GM06990 (cell line): ENCODE results near the gene CPPED1.

Source experiments
- DNase-seq: peaks from one replicate; pipeline ENCODE4 v3.0.0-alpha.2; 2011; ENCODE audit not compliant: insufficient read length; ENCODE audit errors: extremely low read depth
- H3K27me3 ChIP-seq: replicated peaks from 2 replicates; pipeline ENCODE4 v1.6.0; 2011; ENCODE audit warnings: low read length; ENCODE audit not compliant: control insufficient read depth, insufficient read depth
- H3K36me3 ChIP-seq: 2 replicates; pipeline ENCODE4 v1.5.1; 2011; ENCODE audit warnings: low read length; ENCODE audit not compliant: control insufficient read depth, insufficient read depth
- H3K4me3 ChIP-seq: replicated peaks from 2 replicates; pipeline ENCODE4 v1.5.1; 2011; ENCODE audit warnings: low read depth, mild to moderate bottlenecking, control low read depth, low read length
- TF ChIP-seq, protein P1 (sequence below): IDR thresholded peaks from 2 replicates; pipeline ENCODE4 v1.5.1; 2011; ENCODE audit warnings: low read length, control low read depth, mild to moderate bottlenecking, inconsistent platforms; ENCODE audit not compliant: insufficient read depth, poor library complexity, severe bottlenecking

CPPED1 gene

DNA sequence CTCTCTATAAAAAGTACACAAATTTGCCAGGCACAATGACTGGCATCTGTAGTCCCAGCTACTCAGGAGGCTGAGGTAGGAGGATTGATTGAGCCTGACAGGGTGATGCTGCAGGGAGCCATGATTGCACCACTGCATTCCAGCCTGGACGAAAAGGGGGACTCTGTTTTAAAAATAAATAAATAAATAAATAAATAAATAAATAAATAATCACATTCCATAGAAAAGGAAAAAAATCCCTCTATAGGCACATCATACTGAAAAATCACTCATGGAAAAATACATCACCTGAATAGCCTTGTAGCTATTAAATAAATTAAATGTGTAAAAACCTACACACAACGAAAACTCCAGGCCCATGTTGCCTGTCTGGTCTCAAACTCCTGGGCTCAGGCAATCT is 56.4 kb downstream of the CPPED1 start:
- no peak for DNase-seq
- no peaks in the 10 kb centered on the region for H3K36me3 ChIP-seq
- TF ChIP-seq, protein P1, sequence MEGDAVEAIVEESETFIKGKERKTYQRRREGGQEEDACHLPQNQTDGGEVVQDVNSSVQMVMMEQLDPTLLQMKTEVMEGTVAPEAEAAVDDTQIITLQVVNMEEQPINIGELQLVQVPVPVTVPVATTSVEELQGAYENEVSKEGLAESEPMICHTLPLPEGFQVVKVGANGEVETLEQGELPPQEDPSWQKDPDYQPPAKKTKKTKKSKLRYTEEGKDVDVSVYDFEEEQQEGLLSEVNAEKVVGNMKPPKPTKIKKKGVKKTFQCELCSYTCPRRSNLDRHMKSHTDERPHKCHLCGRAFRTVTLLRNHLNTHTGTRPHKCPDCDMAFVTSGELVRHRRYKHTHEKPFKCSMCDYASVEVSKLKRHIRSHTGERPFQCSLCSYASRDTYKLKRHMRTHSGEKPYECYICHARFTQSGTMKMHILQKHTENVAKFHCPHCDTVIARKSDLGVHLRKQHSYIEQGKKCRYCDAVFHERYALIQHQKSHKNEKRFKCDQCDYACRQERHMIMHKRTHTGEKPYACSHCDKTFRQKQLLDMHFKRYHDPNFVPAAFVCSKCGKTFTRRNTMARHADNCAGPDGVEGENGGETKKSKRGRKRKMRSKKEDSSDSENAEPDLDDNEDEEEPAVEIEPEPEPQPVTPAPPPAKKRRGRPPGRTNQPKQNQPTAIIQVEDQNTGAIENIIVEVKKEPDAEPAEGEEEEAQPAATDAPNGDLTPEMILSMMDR, result no peak
- H3K27me3 ChIP-seq, result no peaks in the 10 kb centered on the region
- H3K4me3 ChIP-seq, result no peak overlapping the region

DNA sequence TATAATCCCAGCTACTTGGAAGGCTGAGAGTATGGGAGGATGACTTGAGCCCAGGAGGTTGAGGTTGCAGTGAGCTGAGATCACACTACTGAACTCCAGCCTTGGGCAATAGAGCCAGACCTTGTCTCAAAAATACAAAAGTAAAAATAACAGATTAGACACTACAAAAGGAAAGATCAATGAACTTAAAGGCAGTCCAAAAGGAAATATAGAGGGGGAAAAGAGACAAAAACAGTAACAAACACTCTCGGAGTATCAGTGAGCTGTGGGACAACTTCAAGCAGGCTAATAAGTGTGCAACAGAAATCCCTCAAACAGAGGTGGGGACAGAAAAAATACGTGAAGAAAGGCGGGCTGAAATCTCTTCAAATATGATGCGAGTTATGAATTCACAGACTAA is 58.8 kb downstream of the CPPED1 start:
- TF ChIP-seq, protein P1, result no peak
- H3K4me3 ChIP-seq, result no peak overlapping the region
- no peaks in the 10 kb centered on the region for H3K27me3 ChIP-seq
- DNase-seq, result no peak
- H3K36me3 ChIP-seq, result no peaks in the 10 kb centered on the region

DNA sequence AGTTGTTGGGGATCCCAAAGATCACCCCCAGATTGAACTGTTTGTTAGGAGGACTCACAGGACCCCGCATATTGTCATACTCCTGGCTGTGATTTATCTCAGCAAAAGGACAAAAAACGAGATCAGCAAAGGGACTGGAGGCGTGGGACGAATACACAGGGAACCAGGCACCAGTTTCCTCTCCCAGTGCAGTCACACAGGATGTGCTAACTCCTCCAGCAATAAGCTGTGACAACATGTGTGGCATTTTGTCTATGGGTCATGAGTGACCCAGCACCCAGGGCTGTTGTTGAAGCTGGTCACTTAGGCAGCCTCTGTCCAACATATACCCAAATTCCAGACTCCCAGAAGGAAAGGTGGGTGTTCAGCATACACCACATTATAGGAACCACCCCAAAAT is 60.9 kb downstream of the CPPED1 start:
- no peaks in the 10 kb centered on the region for H3K36me3 ChIP-seq
- H3K4me3 ChIP-seq, result no peak overlapping the region
- TF ChIP-seq, protein P1, result no peak
- DNase-seq, result no peak
- no peaks in the 10 kb centered on the region for H3K27me3 ChIP-seq

DNA sequence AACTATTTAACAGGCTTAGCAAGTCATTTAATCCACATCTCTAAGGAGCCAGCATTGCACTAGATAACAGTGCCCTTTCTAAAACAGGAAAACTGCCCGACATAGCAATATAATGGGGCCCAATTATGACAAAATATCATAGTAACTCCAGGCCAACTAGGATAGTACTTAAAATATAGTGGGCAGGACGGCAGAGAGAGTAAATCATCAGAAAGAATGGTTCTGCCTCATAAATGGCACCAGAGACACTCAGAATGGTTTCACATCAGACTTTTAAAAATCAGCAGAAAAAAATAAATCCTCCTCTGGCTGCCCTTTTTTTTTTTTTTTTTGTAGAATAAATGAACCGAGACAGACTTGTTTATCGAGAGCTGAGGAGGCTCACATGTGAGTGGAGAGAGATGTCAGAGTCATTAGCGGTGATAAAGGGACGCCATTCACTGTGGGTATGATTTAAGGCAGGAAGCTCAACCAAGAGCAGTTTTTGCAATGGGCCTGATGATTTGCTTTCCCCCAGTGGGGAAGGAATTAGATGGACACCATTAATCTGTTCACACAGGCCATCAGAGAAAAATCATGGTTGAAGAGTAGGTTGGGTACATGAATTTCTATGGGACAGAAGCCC is 62.6 kb downstream of the CPPED1 start:
- no peak overlapping the region for H3K4me3 ChIP-seq
- DNase-seq, result no peak
- no peaks in the 10 kb centered on the region for H3K36me3 ChIP-seq
- TF ChIP-seq, protein P1, result no peak
- H3K27me3 ChIP-seq, result no peaks in the 10 kb centered on the region

DNA sequence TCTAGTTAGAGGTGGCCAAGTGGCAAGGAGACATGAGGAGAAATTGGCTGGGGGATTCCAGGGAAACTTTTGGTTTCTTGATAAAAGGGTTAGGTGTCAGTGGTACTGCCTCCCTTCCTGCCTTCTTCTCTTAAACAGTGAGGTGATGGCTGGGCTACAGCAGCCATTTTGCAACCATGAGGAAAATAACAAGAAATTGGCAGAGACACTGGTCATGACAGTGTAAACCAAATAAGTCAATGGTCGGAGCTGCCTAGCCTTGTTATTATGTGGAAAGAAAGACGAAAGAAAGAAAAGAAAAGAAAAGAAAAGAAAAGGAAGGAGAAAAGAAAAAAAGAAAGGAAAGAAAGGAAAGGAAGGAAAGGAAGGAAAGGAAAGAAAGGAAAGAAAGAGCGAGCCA is 63.9 kb downstream of the CPPED1 start:
- DNase-seq, result no peak
- H3K27me3 ChIP-seq, result no peaks in the 10 kb centered on the region
- no peaks in the 10 kb centered on the region for H3K36me3 ChIP-seq
- TF ChIP-seq, protein P1, result no peak
- no peak overlapping the region for H3K4me3 ChIP-seq

DNA sequence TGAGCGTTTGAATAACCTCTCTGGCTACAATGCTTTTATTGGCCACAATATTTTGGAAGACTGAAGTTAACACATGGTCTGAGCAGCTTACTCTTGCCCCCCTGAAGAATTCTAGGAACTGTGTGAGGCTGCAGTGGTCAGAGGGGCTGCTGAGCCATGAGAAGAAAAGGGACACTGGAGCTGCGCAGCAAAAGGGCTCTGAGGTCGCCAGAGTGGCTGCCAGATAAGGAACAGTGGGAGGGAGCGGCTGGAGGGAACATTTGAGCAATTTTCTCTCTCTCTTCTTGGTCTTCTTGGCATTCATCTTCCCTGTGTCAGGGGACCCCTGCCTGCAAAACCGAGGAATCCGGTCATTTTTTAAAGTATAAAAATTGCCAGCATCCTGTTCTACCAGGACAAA is 66.1 kb downstream of the CPPED1 start:
- TF ChIP-seq, protein P1, result no peak
- Histone ChIP-seq H3K36me3 (no peaks in the 10 kb centered on the region), H3K4me3 (no peak overlapping the region), H3K27me3 (no peaks in the 10 kb centered on the region)
- DNase-seq, result no peak
